K562 (cell line): ENCODE results near the gene CDK4. TPM values are rescaled to one million over a fixed set of nuclear protein-coding genes. Genes with fewer than 3 reads are reported as not detected.

ENCODE experiments used
- BCOR ChIP-seq: fragments of 450-650 bp; IDR thresholded peaks from 2 replicates; pipeline ENCODE4 v1.6.1; 2016
- C11orf30 ChIP-seq: fragments of 450-650 bp; IDR thresholded peaks from 2 replicates; pipeline ENCODE4 v1.6.1; 2016; ENCODE audit warnings: low read depth, mild to moderate bottlenecking
- CHD1 ChIP-seq: fragments of 200-600 bp; sonication (generic); IDR thresholded peaks from one replicate; pipeline ENCODE4 v1.6.1; 2012; ENCODE audit warnings: mild to moderate bottlenecking, moderate library complexity, low read length, inconsistent platforms
- CHD4 ChIP-seq: fragments of 200-600 bp; sonication (generic); IDR thresholded peaks from 3 replicates; pipeline ENCODE4 v1.6.1; 2012; ENCODE audit warnings: low read depth, mild to moderate bottlenecking, mixed read lengths, low read length, inconsistent platforms; ENCODE audit not compliant: insufficient read depth, insufficient replicate concordance, poor library complexity, severe bottlenecking
- CUX1 ChIP-seq: fragments of 200-800 bp; sonication (Bioruptor generic); IDR thresholded peaks from 2 replicates; pipeline ENCODE4 v1.6.1; 2016; ENCODE audit warnings: missing genetic modification characterization, missing compliant biosample characterization
- ELF1 ChIP-seq: fragments of 200-800 bp; sonication (Bioruptor generic); IDR thresholded peaks from 2 replicates; pipeline ENCODE4 v1.6.1; 2016; ENCODE audit warnings: missing genetic modification characterization, missing compliant biosample characterization
- FOXP1 ChIP-seq: sonication (generic); formaldehyde crosslinking; IDR thresholded peaks from 2 replicates; pipeline ENCODE4 v1.8.0; 2022; ENCODE audit warnings: mild to moderate bottlenecking, missing genetic modification reagents
- GMEB1 ChIP-seq: fragments of 250-450 bp; sonication (Bioruptor Pico); IDR thresholded peaks from 2 replicates; pipeline ENCODE4 v1.4.0; 2020; ENCODE audit warnings: mild to moderate bottlenecking
- GTF2A2 ChIP-seq: IDR thresholded peaks from 2 replicates; pipeline ENCODE4 v1.6.1; 2016; ENCODE audit warnings: mild to moderate bottlenecking, missing genetic modification characterization, missing compliant biosample characterization
- HMGN3 ChIP-seq: IDR thresholded peaks from 2 replicates; pipeline ENCODE4 v1.6.1; 2011; ENCODE audit warnings: borderline replicate concordance, low read depth, mild to moderate bottlenecking, mixed read lengths, low read length; ENCODE audit not compliant: insufficient read length; ENCODE audit errors: extremely low read depth
- KDM5B ChIP-seq: fragments of 200-600 bp; sonication (generic); IDR thresholded peaks from 2 replicates; pipeline ENCODE4 v1.6.1; 2012; ENCODE audit warnings: low read depth, mild to moderate bottlenecking, moderate library complexity, low read length, control low read depth, inconsistent platforms; ENCODE audit not compliant: insufficient replicate concordance
- MEF2D ChIP-seq: conservative IDR thresholded peaks from 2 replicates; pipeline ENCODE4 v1.6.1; 2016; ENCODE audit warnings: low read depth, missing genetic modification characterization, missing compliant biosample characterization
- TRIM24 ChIP-seq, 2 experiments: fragments of 450-650 bp; IDR thresholded peaks; 2 replicates each; pipeline ENCODE4 v1.6.1; 2016
- ZBTB11 ChIP-seq, 3 experiments: fragments of 200-800 bp in 1 of 3; fragments of 250-450 bp in 1 of 3; fragments of 450-650 bp in 1 of 3; sonication (Bioruptor Pico) in 1 of 3; sonication (Bioruptor generic) in 1 of 3; formaldehyde crosslinking in 1 of 3; IDR thresholded peaks; 2 replicates each; pipeline versions ENCODE4 v1.6.1 to v1.8.0; 2016 to 2022; ENCODE audit warnings: mild to moderate bottlenecking in 2 of 3, missing genetic modification characterization in 2 of 3, missing compliant biosample characterization in 1 of 3, moderate library complexity in 1 of 3
- ZNF584 ChIP-seq: fragments of 200-800 bp; sonication (Bioruptor generic); IDR thresholded peaks from 2 replicates; pipeline ENCODE4 v1.6.1; 2016; ENCODE audit warnings: low read depth, mild to moderate bottlenecking, missing genetic modification characterization, missing compliant biosample characterization
- polyA plus RNA-seq, 8 experiments: library from polyadenylated mRNA; depleted of rRNA in 4 of 8; stranded (reverse) in 5 of 8; unstranded in 3 of 8; fragments of >200 nt; fragmentation: Nextera tagmentation in 2 of 8; fragmentation: Illumina TruSeq in 1 of 8; extraction: Ambion mirVana in 2 of 8; extraction: Trizol in 1 of 8; gene quantifications; 2 replicates each; pipeline versions ENCODE4 v1.2.1 to v1.2.3, GENCODE V29; 2011 to 2014; ENCODE audit warnings: inconsistent platforms in 1 of 8, missing spikeins in 1 of 8
- total RNA-seq, 7 experiments: library from RNA; depleted of rRNA in 6 of 7; stranded (reverse); fragments of >200 nt in 6 of 7; fragmentation: Illumina TruSeq in 2 of 7; extraction: Trizol in 2 of 7; gene quantifications; 2 replicates each; pipeline versions ENCODE4 v1.2.1 to v1.2.3, GENCODE V29; 2011 to 2021; ENCODE audit warnings: low replicate concordance in 1 of 7

CDK4 gene
- total and polyA plus RNA-seq, 9 of the 15 experiments (the other 6 are each of a cell fraction or from before 2014, with no cell fraction given): 37.8 to 436 (median 238) TPM

GRCh38 chr12:57782608-57783465 is 30.7 kb upstream of the CDK4 start, which contains the start of gene TSFM (continued):
- TF ChIP-seq GTF2A2 (tag) (no peak), ZBTB11 (CRISPR knock-in tag; IDR thresholded peaks at IDR 0.05) (peak in 1 of 3 experiments; percentile 78; a peak in 2 of 6 replicates), GMEB1 (peak; percentile 47; the same call in 1 of the 2 replicates), ZNF584 (CRISPR knock-in tag) (0 out of 2 replicates have a peak, but pooled peaks have one; percentile 32), FOXP1 (CRISPR knock-in tag) (peak; percentile 90; the same call in 1 of the 2 replicates), KDM5B (peak; percentile 94), CHD1 (peak; percentile 68), MEF2D (no peak), BCOR (peak; percentile 61), ELF1 (no peak), HMGN3 (peak; percentile 90), TRIM24 (IDR thresholded peaks at IDR 0.05) (peak in 1 of 2 experiments; percentile 79; a peak in 2 of 4 replicates), CUX1 (CRISPR knock-in tag) (no peak), C11orf30 (peak; percentile 99), CHD4 (no peak)
